Osteocyte (in vitro differentiated cells): ENCODE data around the gene CORO7. TPM values are rescaled to one million over a fixed set of nuclear protein-coding genes. Genes with fewer than 3 reads are reported as not detected.
A peak's percentile ranks its signal among the peaks of the same experiment; 100 is the strongest.

ENCODE experiments used
- DNase-seq: peaks from one replicate; pipeline ENCODE4 v3.0.0; 2021; ENCODE audit warnings: mixed read lengths; ENCODE audit not compliant: unreplicated experiment; ENCODE audit errors: extremely low spot score
- H3K27ac Mint-ChIP-seq: one replicate; pipeline ENCODE4 v1.8.0; 2021; ENCODE audit warnings: mild to moderate bottlenecking, mixed read lengths; ENCODE audit not compliant: unreplicated experiment
- H3K27me3 Mint-ChIP-seq: one replicate; pipeline ENCODE4 v1.8.0; 2021; ENCODE audit warnings: mixed read lengths; ENCODE audit not compliant: unreplicated experiment
- H3K36me3 Mint-ChIP-seq: one replicate; pipeline ENCODE4 v1.8.0; 2021; ENCODE audit warnings: mixed read lengths; ENCODE audit not compliant: unreplicated experiment
- H3K4me1 Mint-ChIP-seq: one replicate; pipeline ENCODE4 v1.8.0; 2021; ENCODE audit warnings: mixed read lengths; ENCODE audit not compliant: unreplicated experiment
- H3K4me3 Mint-ChIP-seq: one replicate; pipeline ENCODE4 v1.8.0; 2021; ENCODE audit warnings: mild to moderate bottlenecking, moderate library complexity, mixed read lengths; ENCODE audit not compliant: unreplicated experiment
- H3K9me3 Mint-ChIP-seq: one replicate; pipeline ENCODE4 v1.8.0; 2021; ENCODE audit warnings: mixed read lengths; ENCODE audit not compliant: unreplicated experiment
- CTCF ChIP-seq: fragments of 200-600 bp; sonication (generic); IDR thresholded peaks from 2 replicates; pipeline ENCODE4 v1.5.0; 2021; ENCODE audit warnings: antibody characterized with exemption, mild to moderate bottlenecking, moderate library complexity
- total RNA-seq: library from RNA; stranded (reverse); gene quantifications from 2 replicates; pipeline ENCODE4 v1.2.1, GENCODE V29; 2021

CORO7 gene
- total RNA-seq, 1 donor from 2014 or later: 40.1 TPM

DNA sequence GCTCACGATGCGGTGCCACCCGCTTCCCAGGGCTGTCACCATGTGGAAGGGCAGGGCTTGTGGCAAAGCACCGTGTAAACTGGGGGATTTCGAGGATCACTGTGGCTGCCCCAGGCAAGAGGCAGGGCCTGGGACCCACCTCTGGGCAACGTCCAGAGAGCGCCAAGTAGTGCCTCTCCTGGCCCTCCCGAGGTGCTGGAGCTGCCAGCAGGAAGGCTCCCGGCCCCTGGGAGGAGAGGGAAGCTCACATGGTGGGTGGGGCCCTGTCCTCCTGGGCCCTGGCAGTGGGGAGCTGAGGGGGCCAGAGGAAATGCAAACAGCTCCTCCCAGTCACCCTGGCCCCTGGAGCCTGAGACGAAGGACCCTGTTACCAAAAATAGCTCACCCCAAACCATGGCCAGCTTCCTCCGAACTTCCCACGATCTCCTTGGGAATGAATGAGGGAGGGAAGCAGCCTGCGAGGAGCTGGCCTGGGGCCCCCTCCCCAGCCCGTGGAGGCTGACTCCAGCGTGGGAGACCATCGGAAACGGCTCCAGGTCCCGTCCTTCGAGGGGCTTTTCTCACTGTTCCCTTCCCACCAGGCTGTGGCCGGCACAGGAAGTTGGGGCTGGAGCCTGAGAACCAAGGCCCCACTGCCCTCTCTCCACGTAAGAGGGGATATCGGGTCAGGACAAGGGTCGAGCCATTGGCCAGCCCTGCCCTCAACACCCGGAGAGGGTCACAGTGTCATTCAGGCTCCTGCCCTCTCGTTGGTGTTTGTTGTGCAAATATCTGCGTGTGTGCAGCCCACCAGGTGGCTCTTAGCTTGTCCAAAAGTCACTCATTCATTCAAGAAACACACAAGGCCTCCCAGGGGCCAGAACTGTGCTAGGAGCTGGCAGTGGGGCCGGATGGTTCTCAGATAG lies 27.1 kb downstream of the CORO7 start:
- H3K27ac Mint-ChIP-seq: peak overlapping the region; percentile 86
- no peak overlapping the region for H3K4me3 Mint-ChIP-seq
- no peaks in the 10 kb centered on the region for H3K27me3 Mint-ChIP-seq
- H3K9me3 Mint-ChIP-seq: no peaks in the 10 kb centered on the region
- no peaks in the 10 kb centered on the region for H3K36me3 Mint-ChIP-seq
- no peak for DNase-seq
- peaks cover 92% of the 10 kb centered on the region for H3K4me1 Mint-ChIP-seq
- no peak for TF ChIP-seq CTCF

DNA sequence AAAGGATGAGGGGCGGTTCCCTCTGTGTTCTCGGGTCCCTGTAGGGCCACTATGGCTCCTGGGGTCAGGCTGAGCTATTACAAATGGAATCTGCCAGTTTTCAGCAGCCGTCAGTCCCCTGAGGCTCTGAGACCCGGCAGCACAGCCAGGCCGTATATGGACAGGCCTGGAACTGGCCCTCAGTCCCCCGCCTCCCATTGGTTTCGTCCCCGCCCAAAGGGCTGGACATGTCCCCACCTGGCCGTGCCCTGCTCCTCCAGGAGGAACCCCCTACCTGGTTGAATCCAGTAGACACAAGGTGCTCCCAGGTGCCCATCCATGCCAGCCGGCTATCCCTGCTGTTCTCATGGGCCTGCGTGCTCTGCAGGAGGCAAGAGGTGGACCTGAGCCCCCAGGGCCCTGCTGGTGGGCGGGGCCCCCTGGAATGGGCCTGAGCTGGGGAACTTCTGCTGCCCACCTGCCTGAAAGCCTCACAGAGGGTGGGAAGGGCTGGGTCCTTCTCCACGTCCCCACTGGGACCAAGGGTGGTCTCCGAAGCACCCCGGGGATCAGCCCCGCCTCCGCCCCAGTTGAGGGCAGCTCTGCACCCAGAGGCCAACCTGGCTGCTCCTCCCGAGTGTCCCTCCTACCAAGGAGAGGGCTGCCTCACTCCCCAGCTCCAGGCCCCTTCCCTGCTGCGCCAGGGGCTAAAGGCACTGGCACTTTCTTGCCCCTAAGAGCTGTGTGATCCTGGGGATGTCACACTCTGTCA lies 27.9 kb downstream of the CORO7 start:
- Mint-ChIP-seq H3K4me3 (no peak overlapping the region), H3K27me3 (no peaks in the 10 kb centered on the region), H3K9me3 (no peaks in the 10 kb centered on the region), H3K36me3 (no peaks in the 10 kb centered on the region), H3K4me1 (peaks cover 96% of the 10 kb centered on the region), H3K27ac (peak overlapping the region; percentile 87)
- TF ChIP-seq CTCF: no peak
- no peak for DNase-seq

- TF ChIP-seq CTCF: no peak
- no peaks in the 10 kb centered on the region for H3K27me3 Mint-ChIP-seq
- no peak overlapping the region for H3K4me3 Mint-ChIP-seq
- peaks cover 3% of the 10 kb centered on the region for H3K36me3 Mint-ChIP-seq
- H3K9me3 Mint-ChIP-seq: no peaks in the 10 kb centered on the region
- H3K27ac Mint-ChIP-seq: peak overlapping the region; percentile 87
- H3K4me1 Mint-ChIP-seq: peaks cover 96% of the 10 kb centered on the region
- DNase-seq: no peak
Measured at GRCh38 chr16:4387781-4388180, 28.6 kb downstream of the CORO7 start.

- no peaks in the 10 kb centered on the region for H3K9me3 Mint-ChIP-seq
- DNase-seq: no peak
- H3K27ac Mint-ChIP-seq: peak overlapping the region; percentile 87
- no peaks in the 10 kb centered on the region for H3K27me3 Mint-ChIP-seq
- TF ChIP-seq CTCF: no peak
- no peak overlapping the region for H3K4me3 Mint-ChIP-seq
- H3K4me1 Mint-ChIP-seq: peaks cover 92% of the 10 kb centered on the region
- peaks cover 3% of the 10 kb centered on the region for H3K36me3 Mint-ChIP-seq
Measured at GRCh38 chr16:4386951-4387565, 29.3 kb downstream of the CORO7 start.

- Mint-ChIP-seq H3K4me3 (no peak overlapping the region), H3K27ac (peak overlapping the region; percentile 87), H3K4me1 (peaks cover 85% of the 10 kb centered on the region), H3K36me3 (peaks cover 3% of the 10 kb centered on the region), H3K9me3 (no peaks in the 10 kb centered on the region), H3K27me3 (no peaks in the 10 kb centered on the region)
- no peak for TF ChIP-seq CTCF
- DNase-seq: no peak
Measured at GRCh38 chr16:4386451-4386805, 30.0 kb downstream of the CORO7 start.
